Ectodermal cell (in vitro differentiated cells): ENCODE results near the gene SH2D1B.
"Not testable (repeated sequence)": the region's sequence is repeated elsewhere in the genome, so short reads cannot be mapped to it uniquely, and the experiment has no call there.

ENCODE experiments used
- H3K27ac ChIP-seq: 2 replicates; pipeline ENCODE4 v1.7.0; 2013; ENCODE audit warnings: mild to moderate bottlenecking, low read depth, low read length; ENCODE audit not compliant: insufficient read depth, poor library complexity, severe bottlenecking
- H3K27me3 ChIP-seq: 2 replicates; pipeline ENCODE4 v1.7.0; 2013; ENCODE audit warnings: mild to moderate bottlenecking, low read length; ENCODE audit not compliant: insufficient read depth, control insufficient read depth, poor library complexity, severe bottlenecking
- H3K36me3 ChIP-seq: one replicate; pipeline ENCODE4 v1.7.0; 2013; ENCODE audit warnings: low read length; ENCODE audit not compliant: control insufficient read depth, insufficient read depth
- H3K4me1 ChIP-seq: one replicate; pipeline ENCODE4 v1.7.0; 2013; ENCODE audit warnings: low read length; ENCODE audit not compliant: control insufficient read depth, insufficient read depth
- H3K4me3 ChIP-seq: 2 replicates; pipeline ENCODE4 v1.7.0; 2013; ENCODE audit warnings: low read depth, low read length, control low read depth; ENCODE audit not compliant: insufficient read depth
- H3K9me3 ChIP-seq: 2 replicates; pipeline ENCODE4 v1.7.0; 2013; ENCODE audit warnings: mild to moderate bottlenecking, low read length, moderate library complexity; ENCODE audit not compliant: control insufficient read depth
- WGBS, 2 experiments: methylation state at CpG; one replicate each; pipeline ENCODE4 v1.1.7; 2013; ENCODE audit warnings: missing lambda C conversion rate in 2 of 2; 5-methylcytosine and 5-hydroxymethylcytosine counted together

SH2D1B gene

GRCh38 chr1:162420120-162420519 is 8.2 kb upstream of the SH2D1B start:
- 93 to 94% methylated on average over 3 of the region's 3 CpGs for WGBS, 2 experiments
- Histone ChIP-seq H3K4me1 (no peaks in the 10 kb centered on the region), H3K27me3 (no peaks in the 10 kb centered on the region), H3K9me3 (no peaks in the 10 kb centered on the region), H3K4me3 (no peak overlapping the region), H3K36me3 (no peaks in the 10 kb centered on the region), H3K27ac (no peak overlapping the region)

GRCh38 chr1:162419450-162419931 is 7.6 kb upstream of the SH2D1B start:
- H3K27me3 ChIP-seq, H3K27ac ChIP-seq, H3K4me3 ChIP-seq, H3K36me3 ChIP-seq, H3K4me1 ChIP-seq, H3K9me3 ChIP-seq: not testable (repeated sequence)
- WGBS, 2 experiments, result 80 to 85% methylated on average over 9 of the region's 9 CpGs

- not testable (repeated sequence) for H3K27ac ChIP-seq, H3K4me3 ChIP-seq, H3K27me3 ChIP-seq, H3K36me3 ChIP-seq, H3K4me1 ChIP-seq, H3K9me3 ChIP-seq
- 86 to 95% methylated on average over 7 of the region's 7 CpGs for WGBS, 2 experiments
Measured at GRCh38 chr1:162418584-162418983, 6.6 kb upstream of the SH2D1B start.

- 93 to 94% methylated on average over 7 of the region's 7 CpGs for WGBS, 2 experiments
- Histone ChIP-seq H3K4me1 (no peaks in the 10 kb centered on the region), H3K27me3 (no peaks in the 10 kb centered on the region), H3K36me3 (no peaks in the 10 kb centered on the region), H3K9me3 (no peaks in the 10 kb centered on the region), H3K4me3 (no peak overlapping the region), H3K27ac (no peak overlapping the region)
Measured at GRCh38 chr1:162417650-162418049, 5.7 kb upstream of the SH2D1B start.

GRCh38 chr1:162416909-162417308 is 5.0 kb upstream of the SH2D1B start:
- 94 to 97% methylated on average over 2 of the region's 2 CpGs for WGBS, 2 experiments
- Histone ChIP-seq H3K27me3 (no peaks in the 10 kb centered on the region), H3K4me1 (no peaks in the 10 kb centered on the region), H3K9me3 (no peaks in the 10 kb centered on the region), H3K36me3 (no peaks in the 10 kb centered on the region), H3K4me3 (no peak overlapping the region), H3K27ac (no peak overlapping the region)

GRCh38 chr1:162416215-162416614 is 4.3 kb upstream of the SH2D1B start:
- Histone ChIP-seq H3K36me3 (no peaks in the 10 kb centered on the region), H3K4me1 (no peaks in the 10 kb centered on the region), H3K4me3 (no peak overlapping the region), H3K9me3 (no peaks in the 10 kb centered on the region), H3K27me3 (no peaks in the 10 kb centered on the region), H3K27ac (no peak overlapping the region)

GRCh38 chr1:162407539-162407938 is 4.4 kb downstream of the SH2D1B start:
- Histone ChIP-seq H3K9me3 (no peaks in the 10 kb centered on the region), H3K4me1 (no peaks in the 10 kb centered on the region), H3K27me3 (no peaks in the 10 kb centered on the region), H3K27ac (no peak overlapping the region), H3K4me3 (no peak overlapping the region), H3K36me3 (no peaks in the 10 kb centered on the region)
- WGBS, 2 experiments, result 81 to 100% methylated on average over 1 of the region's 1 CpG

GRCh38 chr1:162406811-162407210 is 5.1 kb downstream of the SH2D1B start:
- Histone ChIP-seq H3K36me3 (no peaks in the 10 kb centered on the region), H3K4me1 (no peaks in the 10 kb centered on the region)
- WGBS, 2 experiments, result 93 to 97% methylated on average over 2 of the region's 2 CpGs

GRCh38 chr1:162405800-162406199 is 6.1 kb downstream of the SH2D1B start:
- H3K9me3 ChIP-seq, result no peaks in the 10 kb centered on the region
- no peak overlapping the region for H3K4me3 ChIP-seq
- no peaks in the 10 kb centered on the region for H3K4me1 ChIP-seq
- 85 to 95% methylated on average over 5 of the region's 5 CpGs for WGBS, 2 experiments
- no peak overlapping the region for H3K27ac ChIP-seq
- H3K27me3 ChIP-seq, result no peaks in the 10 kb centered on the region
- H3K36me3 ChIP-seq, result no peaks in the 10 kb centered on the region

More at GRCh38 chr1:162406811-162407210, 5.1 kb downstream of the SH2D1B start:
- H3K27ac ChIP-seq, result no peak overlapping the region
- no peaks in the 10 kb centered on the region for H3K27me3 ChIP-seq
- H3K9me3 ChIP-seq, result no peaks in the 10 kb centered on the region
- H3K4me3 ChIP-seq, result no peak overlapping the region

- Histone ChIP-seq H3K4me1 (no peaks in the 10 kb centered on the region), H3K27me3 (no peaks in the 10 kb centered on the region), H3K36me3 (no peaks in the 10 kb centered on the region), H3K9me3 (no peaks in the 10 kb centered on the region), H3K4me3 (no peak overlapping the region), H3K27ac (no peak overlapping the region)
- 85 to 94% methylated on average over 4 of the region's 5 CpGs for WGBS, 2 experiments
Measured at GRCh38 chr1:162404550-162405160, 7.3 kb downstream of the SH2D1B start.
